ENCODE data around the gene TEDC1. TPM values are rescaled to one million over a fixed set of nuclear protein-coding genes. Genes with fewer than 3 reads are reported as not detected.

Gene TEDC1
- total and polyA plus RNA-seq, 3 donors from 2014 or later, result 8.8 to 16.7 (median 16.4) TPM

DNA sequence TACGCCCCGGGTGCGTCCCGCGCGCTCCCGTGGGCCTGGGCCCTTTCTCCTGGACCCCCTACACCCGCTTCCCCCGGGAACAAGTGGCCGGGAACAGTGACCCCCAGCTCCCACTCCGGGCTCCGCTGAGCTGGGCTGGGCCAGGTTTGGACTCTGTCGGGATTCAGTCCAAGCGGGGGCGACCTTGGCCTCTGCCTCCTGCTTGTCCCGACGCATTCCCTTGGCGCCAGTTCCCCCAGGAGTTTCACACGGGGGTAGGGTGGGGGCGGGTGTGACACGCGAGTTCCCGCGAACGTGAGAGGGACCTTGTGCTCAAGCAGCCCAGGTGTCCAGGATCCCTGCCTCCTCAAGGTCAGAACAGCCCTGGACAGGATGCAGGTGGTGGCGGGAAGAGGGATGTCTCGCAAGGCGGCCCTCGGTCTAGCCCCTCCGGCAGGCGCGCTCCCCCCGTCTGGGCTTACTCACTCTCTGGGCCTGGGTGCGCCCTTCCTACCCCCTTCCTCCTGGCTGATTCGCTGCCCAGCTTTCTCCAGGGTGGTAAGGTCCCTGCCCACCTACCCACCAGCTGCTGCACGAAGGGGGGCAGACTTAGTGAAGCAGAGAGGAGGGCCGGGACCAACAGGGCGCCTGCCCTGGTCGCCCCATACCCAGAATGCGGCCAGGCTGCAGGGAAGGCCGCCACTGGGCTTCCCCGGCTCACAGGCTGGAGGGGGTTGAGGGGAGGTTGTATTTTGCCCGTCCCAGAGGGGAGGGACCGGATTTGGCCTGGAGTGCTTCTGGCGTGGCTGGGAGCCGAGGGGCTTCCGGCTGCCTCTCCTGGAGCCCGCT lies 15.6 kb upstream of the TEDC1 start:
- TF ChIP-seq POLR2A (IDR thresholded peaks at IDR 0.05) (no peak), CTCF (IDR thresholded peaks at IDR 0.05) (no peak)
- no peak for DNase-seq
- 7 to 11% methylated on average over 12 to 45 of the region's 48 CpGs for WGBS, 2 donors
- Histone ChIP-seq H3K27me3 (peaks cover 3% of the 10 kb centered on the region), H3K4me1 (peaks cover 52% of the 10 kb centered on the region), H3K9me3 (no peaks in the 10 kb centered on the region), H3K36me3 (ENCODE audit: low read depth, missing control alignments) (no peaks in the 10 kb centered on the region), H3K27ac (peak overlapping the region in 1 of 2 donors; percentile 79), H3K4me3 (peak overlapping the region; percentile 55 to 62)
- intact Hi-C loops (cut with DNase I; ENCODE audit: low total_unique reads), result no loop called here

- H3K27me3 ChIP-seq, result peaks cover 3% of the 10 kb centered on the region
- no peak for DNase-seq
- intact Hi-C loops (cut with DNase I; ENCODE audit: low total_unique reads), result no loop called here
- H3K4me1 ChIP-seq, result peaks cover 54% of the 10 kb centered on the region
- TF ChIP-seq POLR2A (IDR thresholded peaks at IDR 0.05) (no peak), CTCF (IDR thresholded peaks at IDR 0.05) (no peak)
- peak overlapping the region in 1 of 2 donors; percentile 79 for H3K27ac ChIP-seq
- H3K4me3 ChIP-seq, result peak overlapping the region; percentile 55 to 62
- no peaks in the 10 kb centered on the region for H3K36me3 ChIP-seq (ENCODE audit: low read depth, missing control alignments)
- H3K9me3 ChIP-seq, result no peaks in the 10 kb centered on the region
- 26 to 36% methylated on average over 8 to 21 of the region's 21 CpGs for WGBS, 2 donors
These were observed 14.8 kb upstream of the TEDC1 start for GRCh38 chr14:105476097-105476830.

DNA sequence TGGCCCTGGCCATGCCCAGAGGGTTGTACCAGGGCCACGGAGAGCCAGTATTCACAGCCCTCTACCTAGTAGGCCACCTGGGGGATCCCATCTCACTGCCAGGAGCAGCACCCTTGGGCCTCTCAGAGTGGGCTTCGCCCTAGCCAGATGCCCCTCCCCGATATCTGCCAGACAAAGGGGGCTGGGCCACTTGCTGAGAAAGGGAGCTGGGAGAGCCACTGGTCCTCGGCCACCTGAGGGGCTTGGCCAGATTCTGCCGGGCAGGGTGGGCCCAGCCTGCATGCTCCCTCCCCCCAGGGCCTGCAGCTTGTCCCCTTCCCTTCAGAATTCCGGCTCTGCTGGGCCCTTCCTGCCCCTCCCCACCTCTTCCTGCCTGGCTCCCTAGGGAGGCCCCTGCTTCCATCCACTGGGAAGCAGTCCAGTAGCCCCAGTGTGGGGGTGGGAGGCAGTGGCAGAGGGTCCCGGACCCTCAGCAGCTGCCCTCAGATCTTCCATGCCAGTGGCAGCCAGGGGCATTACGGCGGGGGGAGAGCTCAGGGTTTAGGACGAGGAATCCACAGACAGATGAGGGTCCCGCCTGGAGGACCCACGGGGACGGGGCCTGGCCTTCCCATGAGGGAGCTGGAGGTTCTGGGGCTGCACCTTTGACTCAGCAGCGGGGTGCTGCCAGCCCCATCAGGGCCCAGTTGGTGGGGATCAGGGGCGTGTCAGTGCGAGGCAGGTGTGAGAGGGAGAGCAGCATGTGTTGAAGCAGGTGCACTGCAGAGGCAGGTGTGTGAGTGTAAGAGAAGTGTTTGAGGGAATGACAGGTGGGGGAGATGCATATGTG lies 14.0 kb upstream of the TEDC1 start:
- TF ChIP-seq POLR2A (IDR thresholded peaks at IDR 0.05), result no peak
- TF ChIP-seq CTCF (IDR thresholded peaks at IDR 0.05), result no peak
- DNase-seq, result no peak
- H3K27ac ChIP-seq, result no peak overlapping the region
- intact Hi-C loops (cut with DNase I; ENCODE audit: low total_unique reads), result no loop called here
- H3K4me3 ChIP-seq, result no peak overlapping the region
- no peaks in the 10 kb centered on the region for H3K36me3 ChIP-seq (ENCODE audit: low read depth, missing control alignments)
- H3K9me3 ChIP-seq, result no peaks in the 10 kb centered on the region
- WGBS, 2 donors, result 61 to 63% methylated on average over 7 to 16 of the region's 16 CpGs
- H3K27me3 ChIP-seq, result peaks cover 3% of the 10 kb centered on the region
- peaks cover 54% of the 10 kb centered on the region for H3K4me1 ChIP-seq

DNA sequence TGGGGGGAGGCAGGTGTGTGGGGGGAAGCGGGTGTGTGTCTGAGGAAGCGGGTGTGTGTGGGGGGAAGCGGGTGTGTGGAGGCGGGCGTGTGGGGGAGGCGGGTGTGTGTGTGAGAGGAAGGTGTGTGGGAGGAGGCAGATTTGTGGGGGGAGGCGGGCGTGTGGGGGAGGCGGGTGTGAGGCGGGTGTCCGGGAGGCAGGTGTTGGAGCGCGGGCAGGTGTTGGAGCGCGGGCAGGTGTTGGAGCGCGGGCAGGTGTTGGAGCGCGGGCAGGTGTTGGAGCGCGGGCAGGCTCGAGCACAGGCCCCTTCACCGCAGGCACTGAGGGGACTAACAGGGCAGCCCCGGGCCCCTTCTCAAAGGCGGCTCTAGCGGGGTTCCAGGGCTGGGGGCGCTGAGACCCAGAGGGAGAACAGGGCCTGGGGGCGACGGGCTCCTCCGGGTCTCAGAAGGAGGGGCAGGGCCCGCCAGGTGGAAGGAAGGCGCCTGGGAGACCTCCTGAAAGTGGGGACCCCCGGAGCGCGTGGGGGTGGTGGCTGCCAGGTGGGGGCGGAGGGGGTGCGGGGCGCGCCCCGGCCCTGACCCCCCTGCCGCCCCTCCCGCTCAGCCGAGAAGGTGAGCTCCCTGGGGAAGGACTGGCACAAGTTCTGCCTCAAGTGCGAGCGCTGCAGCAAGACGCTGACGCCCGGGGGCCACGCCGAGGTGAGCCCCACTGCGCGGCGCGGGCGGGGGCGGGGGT lies 13.2 kb upstream of the TEDC1 start:
- Histone ChIP-seq H3K27ac (no peak overlapping the region), H3K36me3 (ENCODE audit: low read depth, missing control alignments) (no peaks in the 10 kb centered on the region), H3K9me3 (no peaks in the 10 kb centered on the region), H3K27me3 (peaks cover 3% of the 10 kb centered on the region), H3K4me3 (peak overlapping the region in 1 of 2 donors; percentile 6), H3K4me1 (peaks cover 61% of the 10 kb centered on the region)
- no peak for DNase-seq
- no peak for TF ChIP-seq CTCF (IDR thresholded peaks at IDR 0.05)
- intact Hi-C loops (cut with DNase I; ENCODE audit: low total_unique reads), result no loop called here
- 23 to 36% methylated on average over 22 to 45 of the region's 56 CpGs for WGBS, 2 donors

All from testis (tissue), 3 donors.